Fibroblast of skin of right biceps (primary cell): ENCODE results near the gene SCD.
A peak's percentile ranks its signal among the peaks of the same experiment; 100 is the strongest.
"Not testable (repeated sequence)": the region's sequence is repeated elsewhere in the genome, so short reads cannot be mapped to it uniquely, and the experiment has no call there.

Source experiments
- DNase-seq: peaks from one replicate; pipeline ENCODE4 v3.0.0-alpha.2; 2013

SCD gene

DNA sequence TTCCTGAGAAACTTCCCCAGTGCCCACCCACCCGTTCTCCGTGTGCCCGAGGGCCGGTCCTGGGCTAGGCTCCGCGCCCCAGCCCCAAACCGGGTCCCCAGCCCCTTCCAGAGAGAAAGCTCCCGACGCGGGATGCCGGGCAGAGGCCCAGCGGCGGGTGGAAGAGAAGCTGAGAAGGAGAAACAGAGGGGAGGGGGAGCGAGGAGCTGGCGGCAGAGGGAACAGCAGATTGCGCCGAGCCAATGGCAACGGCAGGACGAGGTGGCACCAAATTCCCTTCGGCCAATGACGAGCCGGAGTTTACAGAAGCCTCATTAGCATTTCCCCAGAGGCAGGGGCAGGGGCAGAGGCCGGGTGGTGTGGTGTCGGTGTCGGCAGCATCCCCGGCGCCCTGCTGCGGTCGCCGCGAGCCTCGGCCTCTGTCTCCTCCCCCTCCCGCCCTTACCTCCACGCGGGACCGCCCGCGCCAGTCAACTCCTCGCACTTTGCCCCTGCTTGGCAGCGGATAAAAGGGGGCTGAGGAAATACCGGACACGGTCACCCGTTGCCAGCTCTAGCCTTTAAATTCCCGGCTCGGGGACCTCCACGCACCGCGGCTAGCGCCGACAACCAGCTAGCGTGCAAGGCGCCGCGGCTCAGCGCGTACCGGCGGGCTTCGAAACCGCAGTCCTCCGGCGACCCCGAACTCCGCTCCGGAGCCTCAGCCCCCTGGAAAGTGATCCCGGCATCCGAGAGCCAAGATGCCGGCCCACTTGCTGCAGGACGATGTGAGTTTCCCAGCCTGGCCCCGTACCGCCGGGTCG, at the start of gene SCD:
Gene SCD (plus strand): TSS at position 469 of the 803 bp plus-strand sequence. CDS start 272 bp downstream, at position 741.
- peak; percentile 95 for DNase-seq

DNA sequence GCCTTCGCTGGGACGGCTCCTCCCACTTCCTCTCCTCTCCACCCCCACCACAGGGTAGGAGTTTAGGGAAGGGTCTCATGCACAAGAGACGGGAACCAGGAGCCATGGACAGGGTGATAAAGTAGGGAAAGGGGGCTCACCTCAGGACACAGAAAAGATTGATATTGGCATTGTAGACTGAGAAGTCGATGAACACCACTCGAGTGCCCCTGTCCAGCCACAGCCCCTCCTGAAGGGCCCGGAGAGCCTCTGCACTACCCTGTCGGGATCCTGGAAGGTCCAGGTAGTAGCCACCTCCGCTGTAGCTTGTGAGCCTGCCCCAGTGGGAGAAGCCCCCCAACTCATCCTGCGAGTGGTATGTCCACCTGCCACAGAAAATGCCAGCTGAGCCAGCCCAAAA, 49.8 kb upstream of the SCD start:
- DNase-seq, result no peak

DNA sequence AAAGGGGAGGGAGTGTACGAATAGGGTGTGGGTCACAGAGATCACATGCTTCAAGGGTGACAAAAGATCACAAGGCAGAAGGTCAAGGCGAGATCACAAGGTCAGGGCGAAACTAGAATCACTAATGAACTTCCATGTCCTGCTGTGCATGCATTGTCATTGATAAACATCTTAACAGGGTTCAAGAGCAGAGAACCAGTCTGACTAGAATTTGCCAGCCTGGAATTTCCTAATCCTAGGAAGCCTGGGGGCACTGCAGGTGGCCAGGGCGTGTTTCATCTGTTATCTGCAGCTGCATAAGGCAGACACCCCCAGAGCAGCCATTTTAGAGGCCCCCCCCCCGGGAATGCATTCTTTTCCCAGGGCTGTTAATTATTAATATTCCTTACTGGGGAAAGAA, 45.9 kb upstream of the SCD start:
- not testable (repeated sequence) for DNase-seq

DNA sequence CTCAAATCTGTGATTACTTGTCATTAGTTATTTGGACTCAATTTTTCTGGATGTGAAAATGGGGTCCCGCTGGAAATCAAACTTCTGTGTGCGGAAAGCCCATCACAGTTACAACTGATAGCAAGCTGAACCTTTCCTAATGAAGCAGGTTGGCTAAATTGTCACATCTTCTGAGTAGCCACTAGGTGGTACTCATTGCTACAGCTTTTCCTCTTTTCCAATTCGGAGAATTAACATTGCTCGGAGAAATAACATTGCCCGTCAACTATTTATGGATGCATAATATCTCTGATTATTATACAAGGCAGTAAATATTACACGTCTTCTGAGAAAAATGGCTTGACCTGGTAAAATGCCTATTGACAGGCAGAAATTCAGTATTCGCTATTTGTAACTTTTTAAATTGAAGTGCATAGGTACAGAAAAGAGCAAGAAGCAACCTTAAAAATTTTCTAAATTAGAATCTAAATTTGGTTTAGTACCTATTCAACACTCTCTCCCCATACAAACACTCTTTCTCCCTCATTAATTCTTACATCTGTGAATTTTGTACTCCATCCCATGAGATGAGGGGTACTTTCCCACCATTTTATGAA, 43.2 kb upstream of the SCD start:
- peak; percentile 14 for DNase-seq

DNA sequence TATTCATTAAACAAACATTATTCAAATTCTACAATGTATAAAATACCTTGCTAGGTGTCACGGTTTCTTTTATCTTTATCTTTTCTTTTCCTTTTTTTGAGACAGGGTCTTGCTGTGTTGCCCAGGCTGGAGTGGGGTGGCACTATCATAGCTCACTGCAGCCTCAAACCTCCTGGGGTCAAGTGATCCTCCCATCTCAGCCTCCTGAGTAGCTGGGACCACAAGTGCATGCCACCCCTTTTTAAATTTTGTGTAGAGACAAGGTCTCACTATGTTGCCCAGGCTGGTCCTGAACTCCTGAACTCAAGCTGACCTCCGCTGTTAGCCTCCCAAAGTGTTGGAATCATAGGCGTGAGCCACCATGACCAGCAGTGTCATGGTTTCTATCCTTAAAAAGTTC, 42.6 kb upstream of the SCD start:
- no peak for DNase-seq

DNA sequence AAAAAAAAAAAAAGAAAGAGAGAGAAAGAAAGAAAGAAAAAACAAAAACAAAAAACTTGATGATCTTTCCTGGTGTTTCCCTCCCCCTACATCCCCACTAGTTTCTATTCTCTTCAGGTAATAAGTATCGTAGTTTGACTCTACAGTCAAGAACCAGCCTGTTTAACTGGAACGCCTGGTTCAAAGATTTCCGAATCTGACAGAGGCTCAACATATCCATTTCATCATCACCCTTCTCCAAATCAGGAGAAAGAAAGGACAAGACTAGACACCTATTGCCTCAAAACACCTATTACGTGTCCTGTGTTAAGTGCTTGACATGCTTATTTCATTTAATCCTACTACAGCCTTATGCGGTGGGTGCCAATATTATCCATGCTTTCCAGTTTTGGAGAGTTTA, 40.2 kb upstream of the SCD start:
- no peak for DNase-seq

DNA sequence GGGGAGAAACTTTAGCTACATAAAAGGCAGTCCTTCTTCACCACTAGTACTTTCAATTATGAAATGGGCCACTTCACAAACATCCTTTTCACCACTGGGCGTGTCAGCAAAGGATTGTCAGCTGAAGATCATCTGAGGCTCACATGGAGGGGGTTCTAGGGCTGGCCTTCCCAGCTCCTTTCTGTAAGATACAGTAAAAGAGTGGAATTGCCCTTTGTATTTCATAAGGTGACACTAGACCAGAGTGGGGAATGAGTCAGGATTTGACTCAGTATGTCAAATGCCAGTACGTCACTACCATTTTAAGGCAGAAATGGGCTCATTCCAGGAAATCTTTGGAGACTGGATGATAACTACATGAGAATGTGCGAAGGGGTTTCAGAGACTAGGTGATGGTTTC, 39.3 kb upstream of the SCD start:
- peak; percentile 49 for DNase-seq

DNA sequence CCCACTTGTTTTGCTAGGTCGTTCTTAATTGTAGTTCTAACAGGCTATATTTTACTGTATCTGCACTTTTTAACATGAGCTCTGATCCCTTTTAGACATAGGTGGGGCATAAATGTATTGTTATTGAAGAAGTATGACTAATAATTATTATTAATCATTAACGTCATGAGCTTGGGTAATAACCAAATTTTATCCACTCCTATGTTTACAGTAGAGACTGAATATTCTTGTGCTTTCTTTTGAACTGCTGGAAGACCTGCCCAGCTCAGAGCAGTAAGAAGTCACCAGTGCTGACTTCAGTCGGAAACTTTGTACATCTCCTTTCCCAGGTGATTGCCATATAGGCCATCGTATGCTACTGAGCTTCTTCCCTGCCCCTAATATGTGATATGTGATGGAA, 35.7 kb upstream of the SCD start:
- DNase-seq, result no peak

DNA sequence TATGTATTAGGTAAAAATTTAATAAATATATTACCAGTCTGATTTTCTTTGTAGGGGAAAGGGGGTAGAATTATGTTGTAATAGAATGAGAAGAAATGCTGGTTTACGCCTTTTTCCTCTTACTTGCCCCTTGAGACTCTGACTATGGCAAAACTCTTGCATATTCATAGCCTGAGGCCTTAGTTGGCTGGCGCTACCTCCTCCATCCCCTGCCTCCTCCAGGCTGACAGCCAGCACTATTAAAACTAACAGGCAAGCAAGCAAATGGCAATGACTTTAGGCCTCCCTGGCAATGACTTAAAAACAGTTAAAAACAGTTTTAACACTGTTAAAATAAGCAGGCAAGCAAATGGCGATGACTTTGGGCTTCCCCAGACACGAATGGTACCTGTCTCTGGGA, 31.4 kb upstream of the SCD start:
- DNase-seq, result no peak

DNA sequence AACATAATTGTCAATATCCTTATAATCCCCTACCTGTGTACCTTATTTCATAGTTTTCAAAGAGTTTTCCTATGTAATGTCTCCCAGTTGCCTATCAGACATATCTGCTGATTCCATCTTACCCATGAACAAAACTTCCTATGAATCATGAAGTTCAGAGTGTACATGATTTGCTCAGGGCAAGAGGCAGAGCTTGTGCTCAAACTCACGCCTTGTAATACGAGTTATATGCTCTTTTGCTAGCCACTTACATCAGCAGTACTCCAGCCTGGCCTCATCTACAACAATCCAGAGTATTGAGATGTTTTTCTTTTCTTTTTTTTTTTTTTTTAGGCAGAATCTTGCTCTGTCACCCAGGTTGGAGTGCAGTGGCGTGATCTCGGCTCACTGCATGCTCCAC, 28.8 kb upstream of the SCD start:
- DNase-seq, result no peak

DNA sequence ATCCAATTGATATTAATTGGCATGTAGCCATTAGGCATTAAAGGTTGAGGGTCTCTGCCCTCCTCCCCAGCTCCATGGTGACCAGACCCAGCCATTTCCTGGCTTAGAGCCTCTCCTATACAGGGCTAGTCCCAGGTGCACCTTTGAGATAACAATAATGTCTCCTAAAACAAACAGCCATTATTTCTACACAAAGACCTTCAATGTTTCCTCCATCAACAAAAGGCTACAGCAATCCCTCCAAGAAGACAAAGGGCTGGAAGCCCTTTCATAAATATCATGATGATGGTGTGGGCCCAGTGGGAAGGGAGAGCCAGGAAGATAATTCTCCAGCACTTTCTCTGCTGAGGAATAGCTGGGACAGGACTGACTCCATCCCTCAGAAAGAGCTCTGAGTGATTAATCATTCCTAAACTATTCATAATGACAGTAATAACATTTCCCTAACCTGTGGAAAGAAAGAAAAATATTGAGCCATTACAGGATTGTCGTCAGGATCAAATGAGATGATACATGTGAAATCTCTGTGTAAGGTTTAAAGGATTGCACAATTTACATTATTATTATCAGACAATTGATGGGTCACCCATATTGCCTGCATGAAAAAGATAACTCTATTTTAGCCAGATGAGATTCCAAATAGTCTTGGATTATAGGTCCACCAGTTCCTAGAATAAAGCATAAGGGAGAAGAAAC, 27.2 kb upstream of the SCD start:
- DNase-seq, result no peak

DNA sequence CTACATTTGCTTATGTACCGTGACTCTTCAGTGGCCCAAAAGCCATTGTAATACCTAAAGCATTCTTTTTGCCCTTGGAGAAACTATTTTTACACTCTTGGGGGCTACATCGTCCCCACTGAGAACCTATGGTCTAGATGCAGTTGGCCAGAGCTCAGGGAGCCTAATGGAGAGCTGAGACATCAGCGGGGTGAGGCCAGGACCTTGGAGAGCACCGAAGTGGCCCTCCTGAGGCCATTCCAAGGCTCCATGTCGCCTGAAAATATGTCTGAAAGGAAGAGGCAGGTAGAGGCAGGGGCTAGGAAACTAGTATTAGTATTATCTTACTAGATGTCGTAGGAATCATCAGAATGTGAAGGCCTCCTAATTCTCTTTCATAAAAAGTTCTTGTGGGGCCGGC, 21.9 kb upstream of the SCD start:
- no peak for DNase-seq

DNA sequence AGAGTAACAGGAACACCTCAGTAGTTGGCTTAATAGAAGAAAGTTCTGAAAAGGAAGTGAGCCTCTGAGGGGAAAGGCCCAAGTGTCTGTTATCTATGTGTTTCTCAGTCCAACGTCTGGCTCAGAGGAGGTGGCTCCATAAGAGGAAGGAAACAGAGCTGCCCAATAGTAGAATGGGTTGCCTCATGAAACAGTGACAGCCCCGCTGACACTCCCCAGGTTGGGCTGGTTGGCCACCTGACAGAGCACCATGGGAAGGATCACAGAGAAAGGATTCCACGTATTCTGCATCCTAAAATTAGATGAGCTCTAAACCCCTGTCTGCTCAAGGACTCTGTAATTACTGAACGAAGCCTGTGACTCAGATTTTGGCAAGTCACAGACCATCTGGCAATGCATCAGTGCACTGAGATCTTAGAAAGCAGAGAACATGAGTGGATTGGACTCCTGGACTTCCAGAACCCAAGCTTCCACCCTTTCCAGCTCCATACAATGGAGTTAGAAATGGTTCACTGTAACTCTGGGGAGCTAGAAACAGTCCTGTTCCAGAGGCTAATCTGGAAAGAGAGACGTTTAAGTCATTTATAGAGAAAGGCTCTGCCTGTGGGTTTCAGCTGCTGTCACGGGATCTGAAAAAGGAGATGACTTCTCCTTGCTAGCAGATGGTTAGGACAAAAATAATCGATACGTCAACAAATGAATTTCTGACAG, 19.9 kb upstream of the SCD start:
- no peak for DNase-seq

DNA sequence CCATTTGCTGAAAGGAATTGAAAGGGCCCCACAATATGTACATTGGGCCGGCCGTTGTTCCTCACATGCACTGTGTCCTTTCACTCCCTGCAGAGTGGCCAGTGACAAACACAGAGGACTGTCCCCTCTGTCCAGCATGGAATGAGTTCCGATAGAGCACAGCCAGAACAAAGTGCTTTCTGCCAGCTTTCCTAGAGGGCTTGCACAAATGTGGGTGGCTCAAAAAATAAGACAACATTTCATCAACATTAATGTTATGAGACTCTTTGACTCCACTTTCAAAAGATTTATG, 19.4 kb upstream of the SCD start:
- no peak for DNase-seq

DNA sequence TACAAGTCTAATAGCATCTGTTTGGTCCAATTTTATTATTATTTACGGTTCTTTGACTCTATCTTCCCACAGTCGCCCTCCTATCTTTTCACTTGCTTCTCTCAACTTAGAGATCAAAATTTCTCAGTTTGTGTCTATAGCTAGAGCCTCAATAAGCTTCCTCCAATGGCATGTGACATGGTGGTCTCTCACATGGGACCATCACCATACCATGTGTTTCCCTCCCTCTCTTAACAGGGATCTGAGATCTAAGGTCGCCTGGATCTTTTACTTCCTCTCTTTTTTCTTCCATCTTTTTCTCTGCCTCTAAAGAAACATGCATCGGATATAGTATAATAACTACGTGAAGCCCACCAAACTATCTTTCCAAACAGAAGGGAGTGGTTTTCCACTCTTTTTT, 18.8 kb upstream of the SCD start:
- no peak for DNase-seq

DNA sequence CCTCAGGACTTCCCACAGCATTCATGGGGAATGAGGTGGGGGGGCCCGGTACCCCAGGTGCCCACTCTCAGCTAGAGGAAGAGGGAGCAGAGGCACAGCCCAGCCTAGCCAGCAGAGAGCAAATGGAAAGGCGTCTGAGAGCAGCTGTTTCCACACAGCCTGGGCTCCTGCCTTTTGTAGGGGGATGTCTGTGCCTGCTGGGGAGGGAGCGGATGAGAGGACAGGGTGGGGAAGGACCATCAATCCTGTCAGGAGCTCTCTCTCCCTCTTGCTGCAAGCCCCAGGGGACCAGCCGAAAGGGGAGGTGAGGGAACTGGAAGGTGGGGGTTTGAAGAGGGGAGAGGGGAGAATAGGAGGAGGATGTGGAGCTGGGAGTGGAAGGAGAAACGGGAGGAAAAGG, 17.0 kb upstream of the SCD start, which contains the start of gene PKD2L1:
Gene PKD2L1 (minus strand): TSS at position 150 of the 400 bp plus-strand sequence. CDS start 125 bp downstream, at position 25.
- DNase-seq, result no peak

DNA sequence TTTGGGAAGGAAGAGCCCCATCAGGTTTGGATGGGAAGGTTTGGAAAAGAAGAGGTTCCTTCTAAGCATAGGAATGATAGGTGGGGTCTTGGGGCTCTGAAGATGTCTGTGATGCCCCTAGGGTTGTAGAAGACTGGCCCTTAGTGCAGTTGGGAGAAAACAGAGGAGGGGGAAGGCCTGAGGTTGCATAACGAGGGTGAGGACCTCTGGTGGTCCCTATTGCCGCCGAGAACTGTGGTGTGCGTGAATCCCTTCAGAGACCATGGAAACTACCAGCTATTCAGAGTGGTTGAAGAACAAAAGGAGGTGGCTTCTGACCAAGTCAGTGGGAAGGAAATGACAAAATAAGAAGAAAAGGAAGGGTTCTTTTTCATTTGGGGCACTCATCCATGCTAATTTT, 13.9 kb upstream of the SCD start:
- DNase-seq, result no peak

DNA sequence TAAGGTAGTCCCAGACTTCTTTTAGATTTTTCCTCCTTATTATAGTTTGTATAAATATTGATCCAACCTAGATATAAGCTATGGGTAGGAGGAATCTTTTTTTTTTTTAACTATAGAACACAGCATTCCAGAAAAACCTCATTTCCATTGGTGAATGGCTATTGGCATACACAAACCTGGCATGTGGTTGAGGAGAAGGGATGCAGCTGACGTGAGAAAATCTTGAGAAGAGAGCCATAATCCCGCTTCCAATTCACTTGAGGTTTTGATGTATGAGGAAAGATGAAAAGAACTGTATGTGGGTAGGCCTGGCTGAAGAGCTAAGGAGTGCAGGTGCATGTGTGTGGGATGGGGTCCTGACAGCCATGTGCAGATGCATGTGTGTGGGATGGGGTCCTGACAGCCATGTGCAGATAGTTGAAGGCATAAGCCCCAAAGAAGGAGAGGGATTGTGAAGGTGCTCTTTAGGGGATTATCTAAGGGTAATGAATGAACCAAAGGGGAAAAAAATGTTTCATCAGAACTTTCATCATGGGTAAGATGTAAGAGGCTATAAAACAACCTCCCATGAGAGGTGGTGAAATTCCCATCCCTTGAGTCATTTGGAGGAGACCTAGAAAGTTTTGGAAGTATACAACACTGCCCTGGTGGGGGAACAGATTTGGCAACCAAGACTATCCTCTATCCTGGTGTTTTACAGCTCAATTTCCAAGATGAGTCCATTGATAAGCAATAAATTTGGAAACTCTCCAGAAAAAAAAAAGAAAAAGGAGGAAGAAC, 13.2 kb upstream of the SCD start:
- peak; percentile 45 for DNase-seq

DNA sequence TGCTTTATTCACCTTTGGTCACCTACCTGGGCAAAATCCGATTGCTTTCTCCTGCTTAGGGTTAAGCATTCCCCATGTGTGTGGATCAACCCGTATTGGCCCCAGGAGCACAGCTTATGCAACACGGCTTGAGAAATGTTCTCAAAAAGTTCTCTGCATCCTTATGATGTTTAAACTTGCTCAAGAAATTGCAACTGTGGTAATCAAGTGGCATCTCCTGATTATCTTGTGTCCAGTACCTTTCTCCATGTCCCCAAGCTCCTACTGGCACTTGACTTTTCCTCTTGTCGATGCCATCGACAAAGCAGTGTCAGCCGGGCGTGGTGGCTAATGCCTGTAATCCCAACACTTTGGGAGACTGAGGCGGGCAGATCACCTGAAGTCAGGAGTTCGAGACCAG, 12.3 kb upstream of the SCD start:
- no peak for DNase-seq

DNA sequence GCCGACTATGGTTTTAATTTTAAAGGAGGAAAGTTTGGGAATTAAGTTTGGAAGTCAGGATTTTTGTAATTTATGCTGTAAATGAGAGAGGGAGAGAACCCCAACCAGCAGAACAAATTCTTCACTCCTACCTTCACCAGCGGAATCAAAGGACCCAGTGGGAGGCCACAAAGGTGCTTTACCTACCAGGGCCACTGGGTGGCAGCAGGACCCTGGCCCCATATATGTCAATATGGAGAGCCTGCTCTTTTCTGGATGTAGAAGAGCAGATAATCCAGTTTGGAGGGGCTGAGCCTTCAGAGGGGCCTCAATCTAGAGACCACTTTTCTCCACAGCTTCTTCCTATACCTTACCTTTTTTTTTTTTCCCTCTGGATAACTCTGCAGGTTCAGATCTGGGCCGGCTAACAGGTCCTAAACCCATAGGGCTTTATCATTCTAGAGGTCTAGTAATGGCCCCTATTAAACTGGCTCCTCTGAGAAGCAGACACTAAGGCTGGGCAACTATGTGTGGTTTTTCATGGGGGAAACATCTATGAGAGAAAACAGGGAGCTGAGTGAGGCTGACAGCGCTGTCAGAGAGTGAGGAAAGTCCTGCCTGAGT, 8.5 kb upstream of the SCD start:
- DNase-seq, result peak; percentile 46

DNA sequence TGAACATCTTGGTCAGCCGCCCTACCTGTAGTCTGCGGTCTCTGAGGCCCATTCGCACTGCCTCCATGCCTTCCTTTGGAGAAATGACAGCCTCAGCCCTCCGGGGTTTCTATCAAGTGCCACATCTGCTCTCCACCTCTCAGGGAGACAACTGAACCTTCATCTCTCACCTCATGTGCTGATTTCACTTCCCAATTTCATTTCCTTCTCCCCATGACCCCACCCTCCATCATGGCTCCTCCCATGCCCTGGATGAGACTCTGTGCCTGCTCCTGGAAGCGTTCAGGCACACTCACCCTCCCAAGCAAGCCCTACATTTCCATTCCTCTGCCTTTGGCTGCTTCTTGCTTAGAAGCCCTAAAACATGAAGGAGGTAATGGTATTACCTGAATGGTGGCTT, 7.8 kb upstream of the SCD start:
- DNase-seq, result no peak
